ENCODE results near the gene ARAP3.

DNA sequence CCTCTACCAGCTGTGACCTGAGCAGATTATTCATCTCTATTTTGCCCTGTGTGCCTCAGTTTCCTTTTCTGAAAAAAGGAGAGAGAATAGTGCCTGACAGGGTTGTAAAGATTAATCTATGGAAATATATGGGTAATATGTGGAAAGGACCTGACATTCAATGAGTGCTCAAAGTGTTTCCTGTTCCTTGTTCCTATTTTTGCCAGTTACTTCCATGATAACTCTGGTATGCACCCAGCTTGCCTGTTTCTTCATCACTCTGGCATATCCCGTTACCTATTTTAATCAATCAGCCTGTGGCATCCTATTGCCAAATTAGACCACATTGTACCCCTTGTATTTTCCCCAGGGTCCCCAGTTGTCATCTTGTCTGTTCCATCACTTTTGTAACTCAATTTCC, 3.6 kb upstream of the ARAP3 start:
- TF ChIP-seq, protein P1, sequence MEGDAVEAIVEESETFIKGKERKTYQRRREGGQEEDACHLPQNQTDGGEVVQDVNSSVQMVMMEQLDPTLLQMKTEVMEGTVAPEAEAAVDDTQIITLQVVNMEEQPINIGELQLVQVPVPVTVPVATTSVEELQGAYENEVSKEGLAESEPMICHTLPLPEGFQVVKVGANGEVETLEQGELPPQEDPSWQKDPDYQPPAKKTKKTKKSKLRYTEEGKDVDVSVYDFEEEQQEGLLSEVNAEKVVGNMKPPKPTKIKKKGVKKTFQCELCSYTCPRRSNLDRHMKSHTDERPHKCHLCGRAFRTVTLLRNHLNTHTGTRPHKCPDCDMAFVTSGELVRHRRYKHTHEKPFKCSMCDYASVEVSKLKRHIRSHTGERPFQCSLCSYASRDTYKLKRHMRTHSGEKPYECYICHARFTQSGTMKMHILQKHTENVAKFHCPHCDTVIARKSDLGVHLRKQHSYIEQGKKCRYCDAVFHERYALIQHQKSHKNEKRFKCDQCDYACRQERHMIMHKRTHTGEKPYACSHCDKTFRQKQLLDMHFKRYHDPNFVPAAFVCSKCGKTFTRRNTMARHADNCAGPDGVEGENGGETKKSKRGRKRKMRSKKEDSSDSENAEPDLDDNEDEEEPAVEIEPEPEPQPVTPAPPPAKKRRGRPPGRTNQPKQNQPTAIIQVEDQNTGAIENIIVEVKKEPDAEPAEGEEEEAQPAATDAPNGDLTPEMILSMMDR (IDR thresholded peaks at IDR 0.05; ENCODE audit: low read depth, low read length), result no peak
- TF ChIP-seq EZH2phosphoT487 (IDR thresholded peaks at IDR 0.05; ENCODE audit: low read depth), result no peak
